ENCODE data around the gene MCTP2.

The MCTP2 gene

GRCh38 chr15:94312946-94313345 lies 81.6 kb downstream of the MCTP2 start:
- DNase-seq: no peak

GRCh38 chr15:94314639-94315038 lies 83.3 kb downstream of the MCTP2 start:
- DNase-seq: no peak

- DNase-seq: no peak
These were observed 85.8 kb downstream of the MCTP2 start for GRCh38 chr15:94317211-94317610.

GRCh38 chr15:94322141-94322540 lies 90.8 kb downstream of the MCTP2 start:
- peak; percentile 46 for DNase-seq

GRCh38 chr15:94323076-94323475 lies 91.7 kb downstream of the MCTP2 start:
- DNase-seq: no peak

- peak; percentile 86 for DNase-seq
These were observed 92.9 kb downstream of the MCTP2 start for GRCh38 chr15:94324117-94324826.

GRCh38 chr15:94324835-94325767 lies 93.7 kb downstream of the MCTP2 start:
- DNase-seq: no peak

GRCh38 chr15:94327356-94327936 lies 96.1 kb downstream of the MCTP2 start:
- DNase-seq: peak; percentile 64

GRCh38 chr15:94331731-94332130 lies 100.4 kb downstream of the MCTP2 start:
- DNase-seq: no peak

- no peak for DNase-seq
These were observed 104.3 kb downstream of the MCTP2 start for GRCh38 chr15:94335616-94336015.

GRCh38 chr15:94336817-94337467 lies 105.6 kb downstream of the MCTP2 start:
- DNase-seq: no peak

GRCh38 chr15:94338243-94338846 lies 107.0 kb downstream of the MCTP2 start:
- no peak for DNase-seq

- DNase-seq: no peak
These were observed 114.9 kb downstream of the MCTP2 start for GRCh38 chr15:94346282-94346681.

GRCh38 chr15:94348084-94348483 lies 116.7 kb downstream of the MCTP2 start:
- DNase-seq: no peak

GRCh38 chr15:94351031-94351535 lies 119.7 kb downstream of the MCTP2 start:
- DNase-seq: no peak

- no peak for DNase-seq
These were observed 121.5 kb downstream of the MCTP2 start for GRCh38 chr15:94352636-94353487.

- no peak for DNase-seq
These were observed 122.1 kb downstream of the MCTP2 start for GRCh38 chr15:94353488-94353820.

GRCh38 chr15:94354655-94355054 lies 123.3 kb downstream of the MCTP2 start:
- DNase-seq: no peak

- no peak for DNase-seq
These were observed 128.4 kb downstream of the MCTP2 start for GRCh38 chr15:94359716-94360115.

- DNase-seq: no peak
These were observed 128.9 kb downstream of the MCTP2 start for GRCh38 chr15:94360251-94360685.

GRCh38 chr15:94362385-94363092 lies 131.2 kb downstream of the MCTP2 start:
- DNase-seq: no peak
